ENCODE measurements around the gene FDX2. TPM values are rescaled to one million over a fixed set of nuclear protein-coding genes. Genes with fewer than 3 reads are reported as not detected.

The FDX2 gene
- total and polyA plus RNA-seq, 2 of the 13 experiments (the other 11 are each of a cell fraction or from before 2014, with no cell fraction given): 21.0 to 24.7 TPM

- TF ChIP-seq LCORL (IDR thresholded peaks at IDR 0.05): no peak
- TF ChIP-seq LCORL (CRISPR knock-in tag; IDR thresholded peaks at IDR 0.05): no peak
- no peak for TF ChIP-seq ZNF850 (CRISPR knock-in tag; conservative IDR thresholded peaks at IDR 0.05)
- no peak; the same call in 1 of the 2 replicates for TF ChIP-seq ZBTB3 (CRISPR knock-in tag; IDR thresholded peaks at IDR 0.05; ENCODE audit: borderline replicate concordance, low read depth)
- TF ChIP-seq HOXA3 (CRISPR knock-in tag; IDR thresholded peaks at IDR 0.05): peak; percentile 32
- TF ChIP-seq SALL1 (CRISPR knock-in tag; IDR thresholded peaks at IDR 0.05): peak; percentile 42; the same call in 1 of the 2 replicates
- no peak for TF ChIP-seq ZNF282 (IDR thresholded peaks at IDR 0.05; ENCODE audit: partially characterized antibody)
- TF ChIP-seq RFX5 (IDR thresholded peaks at IDR 0.05; ENCODE audit: low read depth, low read length): no peak
- no peak for TF ChIP-seq ZFP1 (CRISPR knock-in tag; IDR thresholded peaks at IDR 0.05)
- no peak for TF ChIP-seq ZNF747 (CRISPR knock-in tag; IDR thresholded peaks at IDR 0.05; ENCODE audit: borderline replicate concordance)
- TF ChIP-seq ATM (IDR thresholded peaks at IDR 0.05; ENCODE audit: borderline replicate concordance): no peak
- TF ChIP-seq, protein P1, sequence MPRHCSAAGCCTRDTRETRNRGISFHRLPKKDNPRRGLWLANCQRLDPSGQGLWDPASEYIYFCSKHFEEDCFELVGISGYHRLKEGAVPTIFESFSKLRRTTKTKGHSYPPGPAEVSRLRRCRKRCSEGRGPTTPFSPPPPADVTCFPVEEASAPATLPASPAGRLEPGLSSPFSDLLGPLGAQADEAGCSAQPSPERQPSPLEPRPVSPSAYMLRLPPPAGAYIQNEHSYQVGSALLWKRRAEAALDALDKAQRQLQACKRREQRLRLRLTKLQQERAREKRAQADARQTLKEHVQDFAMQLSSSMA (CRISPR knock-in tag; IDR thresholded peaks at IDR 0.05): no peak
- TF ChIP-seq, protein P2, sequence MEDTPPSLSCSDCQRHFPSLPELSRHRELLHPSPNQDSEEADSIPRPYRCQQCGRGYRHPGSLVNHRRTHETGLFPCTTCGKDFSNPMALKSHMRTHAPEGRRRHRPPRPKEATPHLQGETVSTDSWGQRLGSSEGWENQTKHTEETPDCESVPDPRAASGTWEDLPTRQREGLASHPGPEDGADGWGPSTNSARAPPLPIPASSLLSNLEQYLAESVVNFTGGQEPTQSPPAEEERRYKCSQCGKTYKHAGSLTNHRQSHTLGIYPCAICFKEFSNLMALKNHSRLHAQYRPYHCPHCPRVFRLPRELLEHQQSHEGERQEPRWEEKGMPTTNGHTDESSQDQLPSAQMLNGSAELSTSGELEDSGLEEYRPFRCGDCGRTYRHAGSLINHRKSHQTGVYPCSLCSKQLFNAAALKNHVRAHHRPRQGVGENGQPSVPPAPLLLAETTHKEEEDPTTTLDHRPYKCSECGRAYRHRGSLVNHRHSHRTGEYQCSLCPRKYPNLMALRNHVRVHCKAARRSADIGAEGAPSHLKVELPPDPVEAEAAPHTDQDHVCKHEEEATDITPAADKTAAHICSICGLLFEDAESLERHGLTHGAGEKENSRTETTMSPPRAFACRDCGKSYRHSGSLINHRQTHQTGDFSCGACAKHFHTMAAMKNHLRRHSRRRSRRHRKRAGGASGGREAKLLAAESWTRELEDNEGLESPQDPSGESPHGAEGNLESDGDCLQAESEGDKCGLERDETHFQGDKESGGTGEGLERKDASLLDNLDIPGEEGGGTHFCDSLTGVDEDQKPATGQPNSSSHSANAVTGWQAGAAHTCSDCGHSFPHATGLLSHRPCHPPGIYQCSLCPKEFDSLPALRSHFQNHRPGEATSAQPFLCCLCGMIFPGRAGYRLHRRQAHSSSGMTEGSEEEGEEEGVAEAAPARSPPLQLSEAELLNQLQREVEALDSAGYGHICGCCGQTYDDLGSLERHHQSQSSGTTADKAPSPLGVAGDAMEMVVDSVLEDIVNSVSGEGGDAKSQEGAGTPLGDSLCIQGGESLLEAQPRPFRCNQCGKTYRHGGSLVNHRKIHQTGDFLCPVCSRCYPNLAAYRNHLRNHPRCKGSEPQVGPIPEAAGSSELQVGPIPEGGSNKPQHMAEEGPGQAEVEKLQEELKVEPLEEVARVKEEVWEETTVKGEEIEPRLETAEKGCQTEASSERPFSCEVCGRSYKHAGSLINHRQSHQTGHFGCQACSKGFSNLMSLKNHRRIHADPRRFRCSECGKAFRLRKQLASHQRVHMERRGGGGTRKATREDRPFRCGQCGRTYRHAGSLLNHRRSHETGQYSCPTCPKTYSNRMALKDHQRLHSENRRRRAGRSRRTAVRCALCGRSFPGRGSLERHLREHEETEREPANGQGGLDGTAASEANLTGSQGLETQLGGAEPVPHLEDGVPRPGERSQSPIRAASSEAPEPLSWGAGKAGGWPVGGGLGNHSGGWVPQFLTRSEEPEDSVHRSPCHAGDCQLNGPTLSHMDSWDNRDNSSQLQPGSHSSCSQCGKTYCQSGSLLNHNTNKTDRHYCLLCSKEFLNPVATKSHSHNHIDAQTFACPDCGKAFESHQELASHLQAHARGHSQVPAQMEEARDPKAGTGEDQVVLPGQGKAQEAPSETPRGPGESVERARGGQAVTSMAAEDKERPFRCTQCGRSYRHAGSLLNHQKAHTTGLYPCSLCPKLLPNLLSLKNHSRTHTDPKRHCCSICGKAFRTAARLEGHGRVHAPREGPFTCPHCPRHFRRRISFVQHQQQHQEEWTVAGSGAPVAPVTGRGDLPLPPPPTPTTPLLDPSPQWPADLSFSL (CRISPR knock-in tag; IDR thresholded peaks at IDR 0.05): no peak
- no peak for TF ChIP-seq ZNF780A (CRISPR knock-in tag; IDR thresholded peaks at IDR 0.05)
- TF ChIP-seq HMG20A (CRISPR knock-in tag; IDR thresholded peaks at IDR 0.05; ENCODE audit: borderline replicate concordance): no peak
- no peak for TF ChIP-seq FOXK1 (CRISPR knock-in tag; IDR thresholded peaks at IDR 0.05; ENCODE audit: borderline replicate concordance, low read depth)
- TF ChIP-seq NAIF1 (CRISPR knock-in tag; IDR thresholded peaks at IDR 0.05; ENCODE audit: borderline replicate concordance): peak; percentile 18; the same call in 1 of the 2 replicates
- TF ChIP-seq ZSCAN29 (CRISPR knock-in tag; conservative IDR thresholded peaks at IDR 0.05): no peak
Measured at GRCh38 chr19:10332158-10332964, 16.5 kb upstream of the FDX2 start (continued).
